Sigmoid colon (tissue), 7 donors: Measurements from ENCODE around the gene MAGIX. TPM values are rescaled to one million over a fixed set of nuclear protein-coding genes. Genes with fewer than 3 reads are reported as not detected.

Experiments used
- DNase-seq: peaks from one replicate; pipeline ENCODE4 v3.0.0-alpha.2; 2019
- H3K27ac ChIP-seq, 4 donors: fragments of 200-600 bp; sonication (generic); one replicate each; pipeline ENCODE4 v1.5.1; 2016 to 2019; ENCODE audit warnings: mild to moderate bottlenecking in 1 of 4
- H3K27me3 ChIP-seq, 3 donors: fragments of 200-600 bp; sonication (generic); one replicate each; pipeline ENCODE4 v1.5.1; 2019; ENCODE audit warnings: mild to moderate bottlenecking in 1 of 3
- H3K36me3 ChIP-seq, 4 donors: fragments of 200-600 bp; sonication (generic); one replicate each; pipeline ENCODE4 v1.5.1; 2016 to 2019
- H3K4me1 ChIP-seq, 4 donors: fragments of 200-600 bp; sonication (generic); one replicate each; pipeline ENCODE4 v1.5.1; 2017 to 2019
- H3K4me3 ChIP-seq, 4 donors: fragments of 200-600 bp; sonication (generic); one replicate each; pipeline ENCODE4 v1.5.1; 2017 to 2019; ENCODE audit warnings: mild to moderate bottlenecking in 2 of 4, moderate library complexity in 1 of 4
- H3K9me3 ChIP-seq, 4 donors: fragments of 200-600 bp in 3 of 4; sonication (generic) in 3 of 4; one replicate each; pipeline versions ENCODE4 v1.5.1 to v1.6.1; 2013 to 2019
- EP300 ChIP-seq, 4 donors: sonication (generic); formaldehyde crosslinking; IDR thresholded peaks; one replicate each; pipeline ENCODE4 v1.6.1; 2017; ENCODE audit warnings: antibody characterized with exemption in 4 of 4
- POLR2A ChIP-seq, 2 donors: fragments of 450-650 bp; IDR thresholded peaks; one replicate each; pipeline ENCODE4 v1.6.1; 2016; ENCODE audit warnings: antibody characterized with exemption in 2 of 2, mild to moderate bottlenecking in 2 of 2, moderate library complexity in 2 of 2
- POLR2AphosphoS5 ChIP-seq, 4 donors: sonication (generic); formaldehyde crosslinking; IDR thresholded peaks; one replicate each; pipeline ENCODE4 v1.6.1; 2017; ENCODE audit warnings: antibody characterized with exemption in 4 of 4
- WGBS, 2 donors: extraction: QIAGEN DNeasy Blood & Tissue Kit; methylation state at CpG; one replicate each; pipeline ENCODE4 v1.1.7; 2013; 5-methylcytosine and 5-hydroxymethylcytosine counted together
- intact Hi-C: fragments of 100-400 bp; cut with DNase I; formaldehyde crosslinking; loops from one replicate; pipeline ENCODE4 v1.15.1; 2023
- polyA plus RNA-seq, 3 donors: library from polyadenylated mRNA; stranded (reverse); fragments of 200-250 nt; gene quantifications; one replicate each; pipeline ENCODE4 v1.2.3, GENCODE V29; 2013
- total RNA-seq, 4 donors: library from RNA; depleted of rRNA; stranded (reverse); fragments of >200 nt; gene quantifications; one replicate each; pipeline ENCODE4 v1.1.0, GENCODE V29; 2016
- TF ChIP-seq, protein P1 (sequence below), 4 experiments: fragments of 450-650 bp in 3 of 4; fragments of 200-600 bp in 1 of 4; IDR thresholded peaks; one replicate each; pipeline ENCODE4 v1.5.1; 2016 to 2019; ENCODE audit warnings: antibody characterized with exemption in 4 of 4, mild to moderate bottlenecking in 3 of 4, moderate library complexity in 2 of 4
- donor health status: healthy with polysubstance abuse.
- donor health status: Bipolar disorder and iron deficiency.
- donor health status: healthy.

The MAGIX gene
- total and polyA plus RNA-seq, 7 donors = 1.4 to 24.0 (median 3.1) TPM

DNA sequence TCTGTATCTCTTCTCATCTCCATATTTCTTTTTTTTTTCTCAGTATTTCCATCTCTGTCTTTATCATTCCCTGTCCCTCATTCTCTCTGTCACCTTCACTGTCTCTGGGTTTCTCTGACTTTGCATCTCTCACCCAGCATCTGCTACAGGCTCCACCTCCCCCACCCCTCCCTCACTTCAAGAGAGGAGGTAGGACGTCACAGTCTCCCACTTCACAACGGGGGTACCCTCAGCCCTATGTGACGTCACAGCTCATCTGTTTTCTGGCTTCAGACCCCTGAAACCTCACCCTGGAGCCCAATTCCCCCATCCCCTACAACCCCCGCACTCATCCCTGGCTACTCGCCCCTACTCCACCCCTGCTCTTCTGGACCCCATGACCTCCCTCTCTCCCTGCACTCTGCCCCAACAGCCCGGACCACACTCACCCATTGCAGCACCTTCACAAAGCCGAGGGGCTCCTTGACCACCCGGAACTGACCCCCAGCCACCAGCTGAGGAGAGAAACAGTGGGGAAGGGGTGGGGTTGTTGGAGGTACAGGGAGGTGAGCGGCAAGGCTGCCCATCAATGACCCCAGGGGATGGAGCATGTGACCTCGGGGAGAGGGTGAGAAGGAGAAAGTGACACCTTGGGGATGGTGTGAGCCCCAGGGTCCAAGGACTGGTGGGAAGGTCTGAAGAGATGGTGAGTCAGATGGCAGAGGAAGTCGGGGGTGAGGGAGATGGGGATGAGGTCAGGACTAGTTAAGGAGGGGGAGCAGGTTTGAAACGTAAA is 36.2 kb downstream of the MAGIX start:
- no peaks in the 10 kb centered on the region for H3K9me3 ChIP-seq
- TF ChIP-seq POLR2AphosphoS5 (IDR thresholded peaks at IDR 0.05) (no peak), POLR2A (IDR thresholded peaks at IDR 0.05) (no peak)
- TF ChIP-seq, protein P1, sequence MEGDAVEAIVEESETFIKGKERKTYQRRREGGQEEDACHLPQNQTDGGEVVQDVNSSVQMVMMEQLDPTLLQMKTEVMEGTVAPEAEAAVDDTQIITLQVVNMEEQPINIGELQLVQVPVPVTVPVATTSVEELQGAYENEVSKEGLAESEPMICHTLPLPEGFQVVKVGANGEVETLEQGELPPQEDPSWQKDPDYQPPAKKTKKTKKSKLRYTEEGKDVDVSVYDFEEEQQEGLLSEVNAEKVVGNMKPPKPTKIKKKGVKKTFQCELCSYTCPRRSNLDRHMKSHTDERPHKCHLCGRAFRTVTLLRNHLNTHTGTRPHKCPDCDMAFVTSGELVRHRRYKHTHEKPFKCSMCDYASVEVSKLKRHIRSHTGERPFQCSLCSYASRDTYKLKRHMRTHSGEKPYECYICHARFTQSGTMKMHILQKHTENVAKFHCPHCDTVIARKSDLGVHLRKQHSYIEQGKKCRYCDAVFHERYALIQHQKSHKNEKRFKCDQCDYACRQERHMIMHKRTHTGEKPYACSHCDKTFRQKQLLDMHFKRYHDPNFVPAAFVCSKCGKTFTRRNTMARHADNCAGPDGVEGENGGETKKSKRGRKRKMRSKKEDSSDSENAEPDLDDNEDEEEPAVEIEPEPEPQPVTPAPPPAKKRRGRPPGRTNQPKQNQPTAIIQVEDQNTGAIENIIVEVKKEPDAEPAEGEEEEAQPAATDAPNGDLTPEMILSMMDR (IDR thresholded peaks at IDR 0.05) = no peak
- 16 to 23% methylated on average over 12 of the region's 12 CpGs for WGBS, 2 donors
- intact Hi-C loops = no loop called here
- H3K27ac ChIP-seq = no peak overlapping the region
- DNase-seq = no peak
- H3K4me3 ChIP-seq = no peak overlapping the region
- H3K36me3 ChIP-seq = no peaks in the 10 kb centered on the region
- H3K27me3 ChIP-seq = no peaks in the 10 kb centered on the region
- H3K4me1 ChIP-seq = peaks cover 0 to 8% (median 5%) of the 10 kb centered on the region in 4 donors

DNA sequence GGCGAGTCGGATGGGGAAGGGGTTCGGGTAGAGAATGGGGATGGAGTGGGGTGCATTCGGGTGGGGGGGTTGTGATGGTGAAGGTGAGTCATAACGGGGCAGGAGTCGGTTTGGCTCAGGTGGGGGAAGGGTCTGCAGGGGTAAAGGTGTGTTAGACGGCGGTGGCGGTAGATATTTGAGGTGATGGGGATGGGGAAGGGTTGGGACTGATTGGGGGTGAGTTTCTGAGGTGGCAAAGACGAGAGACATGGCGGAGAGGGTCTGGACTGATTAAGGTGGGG is 36.7 kb downstream of the MAGIX start:
- Histone ChIP-seq H3K27ac (no peak overlapping the region), H3K36me3 (no peaks in the 10 kb centered on the region), H3K27me3 (no peaks in the 10 kb centered on the region), H3K4me3 (peak overlapping the region in 1 of 4 donors; percentile 43), H3K9me3 (no peaks in the 10 kb centered on the region), H3K4me1 (peaks cover 0 to 8% (median 5%) of the 10 kb centered on the region in 4 donors)
- WGBS, 2 donors = 11 to 12% methylated on average over 11 of the region's 11 CpGs
- intact Hi-C loops = no loop called here
- TF ChIP-seq POLR2AphosphoS5 (IDR thresholded peaks at IDR 0.05) (no peak), EP300 (IDR thresholded peaks at IDR 0.05) (no peak), POLR2A (IDR thresholded peaks at IDR 0.05) (no peak)
- TF ChIP-seq, protein P1 (IDR thresholded peaks at IDR 0.05) = no peak
- no peak for DNase-seq

DNA sequence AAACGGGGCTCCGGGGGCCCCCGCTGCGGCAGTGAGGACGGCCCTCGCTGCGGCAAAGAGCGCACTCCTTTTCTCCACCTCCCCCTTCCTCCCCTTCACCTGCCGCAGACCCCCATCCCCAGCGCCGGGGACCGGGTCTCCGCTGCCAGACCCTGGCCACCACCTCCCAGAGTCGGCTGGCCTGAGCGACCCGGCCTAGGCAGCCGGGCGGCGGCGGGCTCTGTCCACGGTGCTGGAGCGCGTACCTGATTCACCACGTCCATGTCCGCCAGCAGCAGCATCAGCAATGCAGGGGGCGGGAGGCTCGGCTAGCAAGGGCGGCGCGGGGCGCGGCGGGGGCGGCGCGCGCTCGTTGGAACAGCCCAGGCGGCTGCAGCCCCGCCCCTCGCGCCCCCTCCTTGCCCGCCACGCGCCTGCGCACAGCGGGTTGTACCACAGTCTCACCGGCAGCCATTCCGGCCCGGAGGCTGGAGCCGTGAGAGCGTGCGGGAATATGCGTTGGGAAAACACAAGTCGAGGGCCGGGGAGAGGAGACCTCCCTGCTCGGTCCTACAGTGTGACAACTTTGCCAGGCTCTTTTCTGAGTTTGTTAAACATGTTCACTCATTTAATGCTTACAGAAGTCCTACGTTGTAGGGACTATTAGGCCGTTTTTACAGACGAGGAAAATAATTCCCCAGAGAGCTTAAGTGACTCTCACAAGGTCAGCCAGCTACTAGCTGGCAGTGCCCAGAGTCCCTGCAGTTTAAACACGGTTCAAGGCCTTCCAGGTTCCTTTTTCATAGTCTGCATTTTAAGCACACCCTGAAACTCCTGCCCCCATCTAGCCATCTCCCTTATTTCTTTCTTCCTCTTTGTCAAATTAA is 37.6 kb downstream of the MAGIX start, which contains the start of gene SYP:
SYP (minus strand) TSS at position 288 of the 866 bp plus-strand sequence; CDS start at position 281, 7 bp downstream.
- Histone ChIP-seq H3K27me3 (no peaks in the 10 kb centered on the region), H3K4me3 (peak within 1 kb of the TSS in 3 of 4 donors; percentile 27 to 43 (median 37)), H3K36me3 (no peaks in the 10 kb centered on the region), H3K4me1 (peaks cover 0 to 8% (median 5%) of the 10 kb centered on the region in 4 donors), H3K27ac (peak within 1 kb of the TSS; percentile 55 to 72 (median 65)), H3K9me3 (no peaks in the 10 kb centered on the region)
- TF ChIP-seq POLR2A (IDR thresholded peaks at IDR 0.05) (peak; percentile 43 to 69), POLR2AphosphoS5 (IDR thresholded peaks at IDR 0.05) (peak; percentile 75 to 88 (median 83))
- TF ChIP-seq, protein P1 (IDR thresholded peaks at IDR 0.05) = no peak
- intact Hi-C loops = loop anchor here (2.0 kb wide), 2 partner anchors 43 to 71 kb away; no protein-coding TSS in a partner anchor
- WGBS, 2 donors = 1% methylated on average over 61 of the region's 61 CpGs
- DNase-seq = peak; percentile 96

DNA sequence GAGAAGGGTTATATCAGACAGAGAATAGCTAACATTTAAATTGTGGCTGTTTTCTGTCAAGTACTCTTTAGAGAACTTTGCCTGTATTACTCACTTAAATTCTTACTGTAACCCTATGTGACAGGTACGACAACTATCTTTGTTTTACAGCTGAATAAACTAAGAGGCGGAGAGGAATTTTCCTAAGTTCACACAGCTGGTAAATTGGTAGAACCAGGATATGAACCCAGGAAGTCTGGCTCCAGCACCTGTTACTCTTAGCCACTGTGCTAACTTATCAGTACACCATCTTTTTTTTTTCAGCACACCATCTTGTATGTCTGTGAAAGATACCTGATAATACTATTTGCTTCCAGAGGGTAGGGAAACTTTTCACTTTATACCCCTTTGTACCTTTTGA is 39.5 kb downstream of the MAGIX start:
- H3K4me3 ChIP-seq = no peak overlapping the region
- intact Hi-C loops = no loop called here
- H3K4me1 ChIP-seq = peaks cover 0 to 8% (median 5%) of the 10 kb centered on the region in 4 donors
- H3K27me3 ChIP-seq = no peaks in the 10 kb centered on the region
- no peak overlapping the region for H3K27ac ChIP-seq
- H3K9me3 ChIP-seq = no peaks in the 10 kb centered on the region
- no peaks in the 10 kb centered on the region for H3K36me3 ChIP-seq
- DNase-seq = no peak
- 11 to 79% methylated on average over 2 of the region's 2 CpGs for WGBS, 2 donors
- TF ChIP-seq, protein P1 (IDR thresholded peaks at IDR 0.05) = no peak
- TF ChIP-seq EP300 (IDR thresholded peaks at IDR 0.05) (no peak), POLR2AphosphoS5 (IDR thresholded peaks at IDR 0.05) (no peak), POLR2A (IDR thresholded peaks at IDR 0.05) (no peak)
